Activated T-cell treated with anti-CD3 and anti-CD28 coated beads, Interleukin-2, amount 50 U/mL, for 48 hours (primary cell): ENCODE results near the gene ANKRD16.
A peak's percentile ranks its signal among the peaks of the same experiment; 100 is the strongest.
"Not testable (repeated sequence)": the region's sequence is repeated elsewhere in the genome, so short reads cannot be mapped to it uniquely, and the experiment has no call there.

ENCODE experiments used
- DNase-seq, 2 experiments: peaks; one replicate each; pipeline ENCODE4 v3.0.0-alpha.2; 2020

ANKRD16 gene

DNA sequence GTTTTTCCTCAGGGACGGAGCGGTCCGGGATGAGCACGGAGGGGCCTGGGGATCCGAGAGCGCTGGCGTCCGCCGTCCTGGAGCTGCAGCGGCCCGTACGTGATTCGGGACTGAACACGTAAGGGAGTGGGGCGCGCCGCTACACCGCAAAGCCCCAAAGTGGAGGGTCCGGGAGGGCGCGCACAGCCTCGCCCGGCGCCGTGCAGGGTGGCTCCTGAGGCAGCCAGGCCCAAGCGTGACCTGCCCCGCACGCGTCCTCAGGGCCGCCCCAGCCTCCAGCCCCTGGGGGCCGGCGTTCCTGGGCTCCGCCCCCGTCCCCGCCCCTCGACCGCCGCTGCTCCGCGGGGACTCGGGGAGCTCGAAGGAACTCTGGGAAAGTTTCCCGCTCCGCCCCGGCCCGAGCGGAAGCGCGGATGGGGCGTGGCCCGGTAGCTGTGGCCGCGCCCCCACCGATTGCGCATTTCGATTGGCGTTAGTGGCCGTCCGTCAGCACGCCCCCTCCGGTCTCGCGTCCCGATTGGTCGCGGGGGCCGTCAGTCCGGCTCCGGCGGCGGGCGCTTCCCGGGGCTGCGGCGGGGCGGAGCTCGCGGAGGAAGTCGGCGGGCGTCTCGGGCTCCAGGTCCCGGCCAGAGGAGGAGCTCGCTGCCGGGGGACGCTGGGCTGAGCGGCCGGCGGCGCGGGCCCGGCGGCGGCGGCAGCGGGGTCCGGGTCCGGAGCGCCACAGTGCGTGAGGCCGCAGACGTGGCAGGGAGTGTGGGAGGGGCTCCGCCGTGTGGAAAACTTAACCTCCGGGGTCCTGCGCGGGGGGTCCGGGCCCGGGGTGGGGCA lies at the start of gene ANKRD16, which contains the start of gene FBH1:
ANKRD16 (minus strand) TSS at position 270 of the 828 bp plus-strand sequence. CDS start 539 bp downstream, outside the sequence.
FBH1 (plus strand) TSS at position 620 of the 828 bp plus-strand sequence; CDS start at position 723, 103 bp downstream.
- peak; percentile 99 to 100 for DNase-seq

DNA sequence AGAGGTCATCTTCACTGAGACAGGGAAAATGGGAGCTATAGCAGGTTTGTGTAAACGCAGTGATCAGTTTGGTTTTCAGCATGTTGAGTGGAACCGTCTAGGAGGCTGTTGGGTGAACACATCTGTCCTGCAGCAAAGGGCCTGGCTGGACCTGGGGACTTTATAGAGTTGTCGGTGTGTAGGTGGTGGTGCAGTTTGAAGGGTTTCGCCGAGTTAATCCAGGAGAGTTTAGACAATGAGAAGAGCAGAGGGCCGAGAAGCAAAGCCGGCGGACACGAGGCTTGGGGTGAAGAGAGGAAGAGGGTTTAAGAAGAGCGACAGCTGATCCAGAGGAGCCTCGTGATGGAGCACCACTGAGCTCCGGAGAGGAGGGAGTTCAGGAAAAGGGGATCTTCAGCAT lies 48.6 kb upstream of the ANKRD16 start:
- no peak for DNase-seq

DNA sequence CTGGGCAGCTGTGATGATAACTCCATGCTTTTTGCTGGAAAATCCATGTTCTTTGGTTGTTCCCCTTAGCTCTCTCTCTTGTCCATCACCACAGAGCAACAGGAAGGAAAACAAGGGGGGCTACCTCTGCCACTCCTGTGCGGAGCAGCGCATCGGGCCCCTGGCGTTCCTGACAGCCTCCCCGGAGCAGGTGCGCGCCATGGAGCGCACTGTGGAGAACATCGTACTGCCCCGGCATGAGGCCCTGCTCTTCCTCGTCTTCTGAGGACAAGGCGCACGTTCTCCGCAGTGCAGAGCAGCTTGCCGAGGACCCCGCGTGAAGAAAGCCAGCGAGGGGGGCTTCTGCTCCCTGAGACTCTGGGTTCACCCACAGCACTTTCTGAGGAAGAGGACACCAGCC lies 47.3 kb upstream of the ANKRD16 start:
- DNase-seq: no peak

DNA sequence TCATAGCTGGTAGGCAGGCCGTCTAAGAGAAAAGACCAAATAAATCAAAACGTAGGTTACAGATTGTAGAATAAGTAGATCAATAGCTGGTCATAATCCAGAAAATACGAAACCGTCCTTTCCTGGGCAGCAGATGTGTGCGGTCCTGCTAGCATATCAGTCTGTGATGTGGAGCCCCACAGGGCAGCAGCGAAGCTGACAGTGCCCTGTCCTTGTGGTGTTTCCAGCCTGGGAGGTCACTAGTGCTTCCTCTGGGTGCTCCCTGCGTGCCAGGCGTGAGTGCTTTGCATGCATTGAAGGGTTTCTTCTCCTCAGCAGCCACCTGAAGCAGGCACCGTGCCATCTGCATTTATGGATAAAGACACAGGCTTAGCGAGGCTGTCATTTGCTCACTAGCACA lies 45.9 kb upstream of the ANKRD16 start:
- no peak for DNase-seq

DNA sequence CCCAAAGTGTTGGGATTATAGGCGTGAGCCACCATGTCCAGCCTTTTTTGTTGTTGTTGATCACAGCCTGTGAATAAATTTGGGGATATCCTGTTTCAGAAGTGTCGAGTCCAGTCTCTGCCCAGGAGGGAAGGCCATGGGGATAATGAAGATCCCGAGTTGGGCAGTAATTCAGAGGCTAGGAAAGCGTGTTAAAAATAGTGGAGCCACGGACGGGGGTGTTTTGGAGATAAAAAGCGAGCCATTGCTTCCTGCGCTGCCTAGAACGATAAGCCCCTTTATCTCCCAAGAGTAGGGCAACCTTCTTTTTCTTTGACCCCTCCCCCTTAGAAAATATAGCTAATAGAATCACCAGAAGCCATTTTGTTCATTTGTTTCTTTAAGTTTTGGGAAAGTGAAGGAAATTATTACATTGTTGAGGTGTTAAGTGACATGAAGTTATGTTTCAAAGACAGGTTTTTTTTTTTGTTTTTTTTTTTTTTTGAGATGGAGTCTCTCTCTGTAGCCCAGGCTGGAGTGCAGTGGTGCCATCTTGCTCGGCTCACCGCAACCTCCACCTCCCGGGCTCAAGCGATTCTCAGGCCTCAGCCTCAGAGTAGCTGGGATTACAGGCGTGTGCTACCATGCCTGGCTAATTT lies 44.3 kb upstream of the ANKRD16 start:
- DNase-seq: no peak

DNA sequence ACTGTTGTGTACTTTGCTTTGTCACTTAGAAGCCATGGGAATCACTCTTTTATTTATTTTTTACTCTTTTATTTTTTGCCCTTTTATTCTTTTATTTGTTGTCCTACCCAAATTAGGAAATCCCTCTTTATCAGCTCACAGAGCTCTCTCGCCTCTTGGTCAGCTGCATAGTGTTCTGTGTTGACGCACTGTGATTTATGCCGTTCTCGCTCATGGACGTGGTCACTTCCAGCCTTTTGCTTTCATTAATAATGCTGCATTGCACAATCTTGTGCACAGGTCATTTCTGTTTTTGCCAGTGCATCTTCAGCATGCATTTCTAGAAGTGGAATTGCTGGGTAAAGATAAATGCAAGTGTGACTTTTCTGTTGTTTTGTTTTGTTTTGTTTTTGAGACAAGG lies 42.7 kb upstream of the ANKRD16 start:
- DNase-seq: no peak

DNA sequence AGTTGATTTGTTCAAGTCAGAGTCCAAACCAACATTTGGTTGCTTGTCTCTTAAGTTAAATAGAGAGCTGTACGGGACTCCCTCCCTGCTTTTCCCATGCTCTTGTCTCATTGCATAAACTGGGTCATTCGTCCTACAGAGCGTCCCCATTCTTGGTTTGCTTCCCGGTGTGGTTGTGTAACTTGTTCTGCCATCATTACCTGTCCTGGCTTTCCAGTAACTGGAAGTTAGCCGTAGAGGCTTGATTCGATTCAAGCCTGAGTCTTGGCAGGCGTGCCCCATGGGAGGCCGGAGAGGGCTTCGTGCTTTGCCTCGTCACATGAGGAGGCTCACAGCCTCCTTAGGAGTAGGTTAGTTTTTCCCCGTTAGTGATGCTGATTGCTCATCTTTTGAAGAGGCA lies 40.6 kb upstream of the ANKRD16 start:
- DNase-seq: no peak

DNA sequence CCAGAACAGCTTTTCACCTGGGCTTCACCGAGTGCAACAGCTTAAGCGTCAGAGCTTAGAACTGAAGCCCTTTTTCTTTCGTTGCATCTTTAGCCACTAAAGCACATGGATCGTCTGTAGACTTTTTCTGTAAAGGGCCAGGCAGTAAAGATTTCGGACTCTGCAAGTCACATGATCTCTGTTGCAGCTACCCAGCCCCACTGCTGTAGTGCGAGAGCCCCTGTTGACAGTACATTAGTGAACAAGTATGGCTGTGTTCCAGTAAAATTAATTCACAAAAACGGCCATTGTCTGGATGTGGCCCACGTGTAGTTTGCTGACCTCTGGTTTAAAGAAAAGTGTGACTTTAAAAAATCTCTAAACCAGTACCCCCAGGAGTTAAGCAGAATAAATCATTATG lies 39.7 kb upstream of the ANKRD16 start:
- DNase-seq: no peak

DNA sequence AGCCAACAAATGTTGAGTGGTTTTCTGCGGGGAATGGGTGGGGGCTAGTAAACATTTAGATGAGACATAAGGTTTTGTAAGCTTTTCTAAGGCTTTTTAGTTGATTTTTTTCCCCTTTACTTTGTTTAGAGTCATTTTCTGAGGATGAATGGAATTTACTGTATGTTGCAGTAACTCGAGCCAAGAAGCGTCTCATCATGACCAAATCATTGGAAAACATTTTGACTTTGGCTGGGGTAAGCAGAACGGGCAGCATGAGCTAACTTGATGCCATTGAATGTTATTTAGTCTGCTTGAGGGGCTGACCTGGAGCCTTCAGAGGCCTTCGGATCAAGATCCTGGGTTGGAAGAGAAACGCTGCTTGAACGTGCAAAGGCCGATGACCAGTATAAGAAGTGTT lies 37.6 kb upstream of the ANKRD16 start:
- no peak for DNase-seq

DNA sequence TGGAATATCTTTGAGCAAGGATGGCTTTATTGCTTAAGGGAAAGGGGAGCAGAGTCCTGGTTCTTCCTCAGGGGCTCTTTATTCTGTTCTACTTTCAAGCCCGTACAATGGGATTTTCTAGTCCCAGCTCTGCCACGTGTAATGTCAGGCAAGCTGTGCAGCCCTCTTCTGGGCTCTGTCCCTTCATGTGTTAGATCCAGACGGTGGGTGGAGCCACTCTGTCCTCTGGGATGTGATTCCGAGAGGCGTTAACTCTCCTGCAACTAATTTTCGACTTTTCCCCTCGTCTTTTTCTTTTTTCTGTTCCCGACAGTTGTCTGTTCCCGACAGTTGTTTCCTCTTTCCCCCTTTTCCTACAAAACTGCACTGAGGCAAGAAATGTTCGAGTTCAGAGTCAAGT lies 35.2 kb upstream of the ANKRD16 start:
- no peak for DNase-seq

DNA sequence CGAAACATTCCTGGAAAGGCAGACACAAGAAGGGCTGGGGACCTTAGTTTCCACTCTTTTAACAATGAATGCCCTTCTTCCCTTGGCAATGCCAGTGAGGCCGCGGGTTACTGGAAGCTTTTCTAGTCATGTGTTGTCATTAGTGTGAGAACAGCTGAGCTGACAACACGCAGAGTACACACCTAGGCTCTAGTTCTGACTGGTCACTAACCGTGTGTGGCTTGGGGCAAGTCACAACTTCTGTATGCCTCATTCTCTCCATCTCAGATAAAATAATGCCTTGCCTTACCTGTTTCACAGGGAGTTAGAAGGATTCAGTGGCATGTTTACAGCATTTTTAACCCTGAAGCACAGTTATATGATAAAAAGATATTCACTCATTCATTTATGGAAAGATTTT lies 32.1 kb upstream of the ANKRD16 start:
- DNase-seq: no peak

DNA sequence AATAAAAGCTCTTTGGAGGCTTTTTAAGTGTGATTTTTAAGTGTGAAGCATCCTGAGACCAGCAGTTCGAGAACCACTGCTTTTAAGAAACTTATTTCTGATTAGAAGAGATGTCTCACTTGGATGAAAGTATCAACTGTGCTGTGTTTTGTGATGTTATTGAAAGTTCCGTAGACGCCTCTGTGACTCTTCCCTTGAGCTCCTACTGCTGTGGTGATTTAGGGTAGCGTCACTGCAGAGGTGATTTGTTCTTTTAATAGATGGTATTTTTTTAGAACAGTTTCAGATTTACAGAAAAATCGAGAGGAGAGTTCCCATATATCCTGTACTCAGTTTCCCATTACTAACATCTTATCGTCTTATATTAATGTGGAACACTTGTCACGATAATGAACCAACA lies 29.9 kb upstream of the ANKRD16 start:
- no peak for DNase-seq

DNA sequence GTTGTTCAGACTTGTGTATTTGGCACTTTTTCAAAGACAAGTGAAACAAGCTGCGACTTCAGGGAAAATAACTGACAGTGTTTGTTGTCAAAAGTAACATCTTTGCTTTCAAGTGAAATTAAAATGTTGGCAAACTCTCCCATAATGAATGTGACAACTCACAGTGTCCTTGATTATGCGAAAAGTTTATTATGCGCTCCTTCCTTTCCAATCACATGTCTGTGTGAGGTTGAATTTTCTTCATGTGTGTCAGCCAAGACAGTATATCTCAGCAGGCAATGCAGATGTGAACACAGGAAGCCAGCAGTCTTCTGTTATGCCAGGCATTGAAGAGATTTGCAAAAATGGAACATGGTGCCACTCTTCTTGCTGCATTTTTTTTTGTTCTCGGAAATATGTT lies 29.1 kb upstream of the ANKRD16 start:
- no peak for DNase-seq

DNA sequence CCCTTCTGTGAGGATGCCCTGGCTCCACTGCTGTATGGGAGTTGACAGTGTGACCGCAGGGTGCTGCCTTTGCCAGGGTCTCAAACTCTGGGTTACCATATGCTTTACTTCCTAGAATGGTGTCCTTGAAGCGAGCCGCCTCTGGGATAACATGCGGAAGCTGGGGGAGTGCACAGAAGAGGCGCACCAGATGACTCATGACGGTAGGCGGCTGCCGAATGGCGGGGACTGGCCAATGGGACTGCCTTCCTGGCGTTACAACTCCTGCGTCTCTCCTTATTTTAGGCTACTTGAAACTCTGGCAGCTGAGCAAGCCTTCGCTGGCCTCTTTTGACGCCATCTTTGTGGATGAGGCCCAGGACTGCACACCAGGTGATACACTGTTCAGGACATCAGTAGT lies 27.6 kb upstream of the ANKRD16 start:
- no peak for DNase-seq

DNA sequence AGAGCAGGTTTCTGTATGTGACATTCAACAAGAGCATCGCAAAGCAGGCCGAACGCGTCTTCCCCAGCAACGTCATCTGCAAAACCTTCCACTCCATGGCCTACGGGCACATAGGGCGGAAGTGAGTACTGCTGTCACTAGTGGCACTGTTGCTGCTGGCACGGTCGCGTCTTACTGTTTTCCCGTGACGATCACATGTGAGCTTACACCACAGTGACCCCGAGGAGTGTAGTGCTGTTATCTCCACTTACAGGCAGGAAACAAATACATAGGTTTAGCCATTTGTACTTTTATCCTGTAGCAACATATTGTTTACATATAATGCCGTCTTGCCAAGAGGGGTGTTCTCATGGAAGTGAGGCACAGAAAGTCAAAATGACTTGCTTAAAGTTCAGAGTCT lies 25.8 kb upstream of the ANKRD16 start:
- DNase-seq: no peak

DNA sequence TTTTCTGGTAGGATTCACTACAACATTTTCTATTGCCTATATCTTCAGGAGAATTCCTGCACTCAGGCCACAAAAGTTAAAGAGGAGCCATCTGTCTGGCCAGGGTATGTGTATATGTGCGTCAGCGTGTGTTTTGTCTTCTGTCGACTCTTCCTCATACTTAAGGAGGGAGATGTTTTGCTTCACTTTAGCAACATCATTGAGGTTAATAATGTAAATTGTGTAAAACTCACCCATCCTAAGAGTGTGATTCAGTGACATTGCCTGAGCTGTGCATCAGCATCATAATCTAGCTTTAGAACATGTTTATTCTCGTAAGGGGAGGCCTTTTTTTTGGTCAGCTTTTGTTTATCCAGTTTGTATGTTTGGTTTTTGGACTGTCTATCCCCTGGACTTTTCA lies 24.0 kb upstream of the ANKRD16 start:
- DNase-seq: no peak

DNA sequence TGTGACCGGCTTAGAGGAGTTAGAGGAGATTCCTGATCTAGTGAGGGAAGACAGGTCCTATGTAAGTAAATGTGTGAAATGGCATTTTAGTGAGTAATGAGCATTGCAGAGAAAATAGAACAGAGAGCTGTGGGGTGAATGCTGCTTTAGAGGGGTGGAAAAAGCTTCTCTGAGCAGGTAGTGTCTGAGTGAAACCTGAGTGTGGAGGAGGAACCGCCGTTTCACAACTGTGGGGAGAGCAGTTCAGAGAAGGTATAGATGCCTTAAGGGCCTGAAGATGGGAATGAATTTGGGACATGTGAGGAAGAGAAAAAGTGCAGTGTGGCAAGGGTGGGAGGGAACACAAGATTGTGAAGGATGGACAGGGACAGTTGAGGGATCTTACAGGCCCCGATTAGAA lies 22.0 kb upstream of the ANKRD16 start:
- DNase-seq: no peak

DNA sequence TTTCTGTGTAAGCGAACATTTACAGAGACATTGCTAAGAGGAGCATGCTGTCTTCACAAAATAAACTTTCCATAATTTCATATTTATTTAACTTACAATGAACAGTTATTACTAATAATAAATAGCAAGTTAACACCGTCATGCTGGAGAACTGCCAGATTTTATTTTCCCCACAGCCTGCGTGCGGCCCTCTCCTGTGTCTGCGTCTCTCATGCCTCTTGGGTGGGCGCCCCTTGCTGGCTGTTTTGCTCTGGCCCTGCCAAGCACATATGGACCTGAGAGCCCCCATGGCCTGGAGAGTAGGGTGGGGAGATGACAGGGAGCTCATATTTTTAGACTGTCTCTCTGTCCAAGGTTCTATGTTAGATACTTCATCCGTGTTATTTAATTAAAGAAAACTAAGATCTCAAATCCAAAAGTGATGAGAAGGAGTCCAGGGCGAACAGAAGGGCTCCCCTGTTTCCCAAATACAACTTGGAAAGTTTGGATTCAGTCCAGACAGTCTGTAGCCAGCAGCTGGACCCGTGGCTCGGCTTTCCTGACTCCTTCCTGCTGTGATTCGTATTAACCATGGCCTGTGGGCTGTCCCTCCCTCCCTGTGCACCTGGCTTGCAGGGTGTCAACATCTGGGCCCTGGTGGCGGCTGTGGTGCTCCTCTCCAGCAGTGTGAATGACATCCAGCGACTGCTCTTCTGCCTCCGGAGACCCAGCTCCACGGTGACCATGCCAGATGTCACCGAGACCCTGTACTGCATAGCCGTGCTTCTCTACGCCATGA lies 20.8 kb upstream of the ANKRD16 start:
- no peak for DNase-seq

DNA sequence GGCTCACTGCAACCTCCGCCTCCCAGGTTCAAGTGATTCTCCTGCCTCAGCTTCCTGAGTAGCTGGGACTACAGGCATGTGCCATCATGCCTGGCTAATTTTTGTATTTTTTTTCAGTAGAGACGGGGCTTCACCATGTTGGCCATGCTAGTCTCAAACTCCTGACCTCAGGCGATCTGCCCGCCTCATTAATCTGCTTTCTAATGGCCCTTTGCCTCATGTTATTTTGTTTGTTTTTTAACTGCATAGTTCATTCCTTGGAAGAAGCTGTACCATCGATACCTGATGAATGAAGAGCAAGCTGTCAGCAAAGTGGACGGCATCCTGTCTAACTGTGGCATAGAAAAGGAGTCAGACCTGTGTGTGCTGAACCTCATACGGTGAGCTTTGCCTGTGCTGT lies 19.0 kb upstream of the ANKRD16 start:
- DNase-seq: not testable (repeated sequence)

DNA sequence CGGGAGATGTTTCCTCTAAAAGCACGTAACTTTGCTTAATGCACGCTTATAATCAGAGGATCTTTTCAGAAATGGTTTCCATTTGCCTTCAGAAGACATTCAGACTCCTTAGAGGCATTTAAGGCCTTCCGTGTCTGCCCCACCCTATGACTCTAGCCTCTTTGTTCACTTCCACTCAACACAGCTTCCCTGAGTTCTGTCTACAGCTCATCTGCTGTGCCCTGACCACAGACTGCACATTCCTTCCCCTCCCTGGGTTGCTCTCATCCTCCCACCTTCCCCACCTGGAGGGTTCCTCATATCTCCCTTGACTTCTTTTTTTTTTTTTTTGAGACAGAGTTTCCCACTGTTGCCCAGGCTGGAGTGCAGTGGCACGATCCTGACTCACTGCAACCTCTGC lies 17.0 kb upstream of the ANKRD16 start:
- DNase-seq: no peak

DNA sequence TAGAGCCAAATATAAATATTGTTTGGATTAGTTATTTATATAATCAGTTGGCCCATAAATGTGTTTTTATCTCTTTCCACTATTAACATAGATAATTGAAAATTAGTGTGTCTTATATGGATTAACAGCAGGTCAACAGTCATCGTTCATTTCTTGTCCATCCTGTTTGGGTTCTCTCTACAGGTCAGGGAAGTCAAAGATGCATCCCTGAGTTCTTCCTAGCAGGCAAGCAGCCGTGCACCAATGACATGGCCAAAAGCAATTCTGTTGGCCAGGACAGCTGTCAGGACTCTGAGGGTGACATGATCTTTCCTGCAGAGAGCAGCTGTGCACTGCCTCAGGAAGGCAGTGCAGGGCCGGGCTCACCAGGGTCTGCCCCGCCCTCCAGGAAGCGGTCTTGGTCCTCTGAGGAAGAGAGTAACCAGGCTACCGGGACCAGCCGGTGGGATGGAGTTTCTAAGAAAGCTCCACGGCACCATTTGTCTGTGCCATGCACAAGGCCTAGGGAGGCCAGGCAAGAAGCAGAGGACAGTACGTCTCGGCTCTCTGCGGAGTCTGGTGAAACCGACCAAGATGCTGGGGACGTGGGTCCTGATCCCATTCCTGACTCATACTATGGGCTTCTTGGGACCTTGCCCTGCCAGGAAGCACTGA lies 16.3 kb upstream of the ANKRD16 start:
- DNase-seq: no peak

DNA sequence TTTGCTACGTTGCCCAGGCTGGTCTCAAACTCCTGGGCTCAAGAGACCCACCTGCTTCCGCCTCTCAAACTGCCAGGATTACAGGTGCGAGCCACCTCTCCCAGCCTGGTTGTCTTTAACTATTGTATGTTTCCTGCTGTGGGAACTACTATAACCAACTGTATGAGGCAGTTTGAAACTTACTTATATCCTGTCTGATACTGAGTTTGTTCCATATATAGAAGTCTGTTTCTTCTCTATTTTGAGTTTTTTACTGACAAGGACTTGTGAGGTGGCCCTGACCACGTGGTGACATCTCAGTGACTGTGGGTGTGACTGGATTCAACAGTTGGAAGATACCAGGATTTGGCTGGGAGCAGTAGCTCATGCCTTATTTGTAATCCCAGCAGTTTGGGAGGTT lies 14.5 kb upstream of the ANKRD16 start:
- no peak for DNase-seq

DNA sequence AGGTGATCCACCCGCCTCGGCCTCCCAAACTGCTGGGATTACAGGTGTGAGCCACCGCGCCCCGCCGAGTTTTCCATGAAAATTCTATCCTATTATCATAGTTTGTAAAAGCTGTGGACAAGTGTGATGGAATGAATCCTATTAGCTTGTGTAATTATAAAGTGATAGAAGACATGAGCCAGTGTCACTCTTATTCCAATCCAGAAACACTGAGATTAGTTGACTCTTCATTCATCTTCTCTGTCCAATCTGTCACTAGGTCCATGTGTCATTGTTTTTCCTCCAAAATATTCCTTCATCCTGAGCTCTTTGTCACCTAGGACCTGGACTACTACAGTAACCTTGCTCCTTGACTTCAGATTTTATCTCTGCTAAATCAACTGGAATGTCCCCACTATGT lies 13.9 kb upstream of the ANKRD16 start:
- no peak for DNase-seq
